ENCODE data around the gene PLRG1.

GRCh38 chr4:154527308-154527707, 22.9 kb downstream of the PLRG1 start:
- no peak for TF ChIP-seq CTCF (IDR thresholded peaks at IDR 0.05)
- TF ChIP-seq POLR2A (IDR thresholded peaks at IDR 0.05; ENCODE audit: low read depth): no peak

Measured in esophagus muscularis mucosa (tissue), 3 donors.